Measurements from ENCODE around the gene KCNK4. TPM values are rescaled to one million over a fixed set of nuclear protein-coding genes. Genes with fewer than 3 reads are reported as not detected.

The KCNK4 gene
- polyA plus RNA-seq, 1 donor from 2014 or later = 1.0 TPM

GRCh38 chr11:64275031-64275800, 15.9 kb upstream of the KCNK4 start:
- no peaks in the 10 kb centered on the region for H4K20me1 ChIP-seq (ENCODE audit: insufficient read depth)
- H3F3A ChIP-seq (ENCODE audit: insufficient read depth, low read length, poor library complexity, severe bottlenecking) = peaks cover 4% of the 10 kb centered on the region
- no peaks in the 10 kb centered on the region for H3K36me3 ChIP-seq (ENCODE audit: insufficient read depth, low read length)
- no peaks in the 10 kb centered on the region for H3K79me2 ChIP-seq (replicated peaks; ENCODE audit: insufficient read depth, low read length)
- no peak overlapping the region for H3K4me3 ChIP-seq (ENCODE audit: low read length)
- no peaks in the 10 kb centered on the region for H3K9me3 ChIP-seq (ENCODE audit: low read length)
- H3K27ac ChIP-seq (ENCODE audit: low read length) = no peak overlapping the region
- H2AFZ ChIP-seq (ENCODE audit: low read depth, low read length) = no peak overlapping the region
- no peak overlapping the region for H3K9ac ChIP-seq (ENCODE audit: low read length)
- H3K9me2 ChIP-seq (ENCODE audit: insufficient read depth, low read length) = no peaks in the 10 kb centered on the region
- no peaks in the 10 kb centered on the region for H3K27me3 ChIP-seq (ENCODE audit: insufficient read depth, low read depth, low read length)
- TF ChIP-seq POLR2AphosphoS5 (IDR thresholded peaks at IDR 0.05) (no peak), CTCF (IDR thresholded peaks at IDR 0.05; ENCODE audit: poor library complexity, severe bottlenecking) (no peak), SMC3 (conservative IDR thresholded peaks at IDR 0.05; ENCODE audit: poor library complexity) (no peak), MXI1 (conservative IDR thresholded peaks at IDR 0.05; ENCODE audit: poor library complexity, severe bottlenecking) (no peak), TAF1 (IDR thresholded peaks at IDR 0.05; ENCODE audit: low read depth) (no peak), EZH2 (IDR thresholded peaks at IDR 0.05; ENCODE audit: borderline replicate concordance, insufficient read depth, low read length, poor library complexity, severe bottlenecking) (no peak), EP300 (conservative IDR thresholded peaks at IDR 0.05; ENCODE audit: poor library complexity, severe bottlenecking) (no peak), RAD21 (conservative IDR thresholded peaks at IDR 0.05) (no peak)
- TF ChIP-seq, protein P1, sequence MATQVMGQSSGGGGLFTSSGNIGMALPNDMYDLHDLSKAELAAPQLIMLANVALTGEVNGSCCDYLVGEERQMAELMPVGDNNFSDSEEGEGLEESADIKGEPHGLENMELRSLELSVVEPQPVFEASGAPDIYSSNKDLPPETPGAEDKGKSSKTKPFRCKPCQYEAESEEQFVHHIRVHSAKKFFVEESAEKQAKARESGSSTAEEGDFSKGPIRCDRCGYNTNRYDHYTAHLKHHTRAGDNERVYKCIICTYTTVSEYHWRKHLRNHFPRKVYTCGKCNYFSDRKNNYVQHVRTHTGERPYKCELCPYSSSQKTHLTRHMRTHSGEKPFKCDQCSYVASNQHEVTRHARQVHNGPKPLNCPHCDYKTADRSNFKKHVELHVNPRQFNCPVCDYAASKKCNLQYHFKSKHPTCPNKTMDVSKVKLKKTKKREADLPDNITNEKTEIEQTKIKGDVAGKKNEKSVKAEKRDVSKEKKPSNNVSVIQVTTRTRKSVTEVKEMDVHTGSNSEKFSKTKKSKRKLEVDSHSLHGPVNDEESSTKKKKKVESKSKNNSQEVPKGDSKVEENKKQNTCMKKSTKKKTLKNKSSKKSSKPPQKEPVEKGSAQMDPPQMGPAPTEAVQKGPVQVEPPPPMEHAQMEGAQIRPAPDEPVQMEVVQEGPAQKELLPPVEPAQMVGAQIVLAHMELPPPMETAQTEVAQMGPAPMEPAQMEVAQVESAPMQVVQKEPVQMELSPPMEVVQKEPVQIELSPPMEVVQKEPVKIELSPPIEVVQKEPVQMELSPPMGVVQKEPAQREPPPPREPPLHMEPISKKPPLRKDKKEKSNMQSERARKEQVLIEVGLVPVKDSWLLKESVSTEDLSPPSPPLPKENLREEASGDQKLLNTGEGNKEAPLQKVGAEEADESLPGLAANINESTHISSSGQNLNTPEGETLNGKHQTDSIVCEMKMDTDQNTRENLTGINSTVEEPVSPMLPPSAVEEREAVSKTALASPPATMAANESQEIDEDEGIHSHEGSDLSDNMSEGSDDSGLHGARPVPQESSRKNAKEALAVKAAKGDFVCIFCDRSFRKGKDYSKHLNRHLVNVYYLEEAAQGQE (IDR thresholded peaks at IDR 0.05; ENCODE audit: borderline replicate concordance) = no peak
- no peak overlapping the region for H3K4me2 ChIP-seq (ENCODE audit: low read length)

DNA sequence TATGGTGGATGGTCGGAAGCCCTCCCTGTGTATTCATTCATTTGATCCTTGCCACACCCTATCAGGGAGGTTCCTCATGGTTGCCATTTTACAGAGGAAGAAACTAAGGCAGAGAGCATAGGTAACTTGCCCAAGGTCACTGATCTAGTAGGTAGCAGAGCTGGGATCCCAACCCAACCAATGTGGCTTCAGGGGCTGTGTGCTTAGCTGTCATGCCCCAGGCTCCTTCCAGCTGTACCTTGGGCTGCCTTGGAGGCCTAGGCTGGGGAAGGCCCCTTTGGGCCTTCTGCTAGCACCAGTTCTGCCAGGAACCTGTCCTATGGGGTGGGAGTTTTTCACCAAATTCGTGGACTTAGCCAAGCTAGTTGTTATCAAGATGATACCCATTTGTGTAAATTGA, 15.3 kb upstream of the KCNK4 start:
- Histone ChIP-seq H3F3A (ENCODE audit: insufficient read depth, low read length, poor library complexity, severe bottlenecking) (no peaks in the 10 kb centered on the region), H3K9me2 (ENCODE audit: insufficient read depth, low read length) (no peaks in the 10 kb centered on the region), H3K4me2 (ENCODE audit: low read length) (no peak overlapping the region), H3K4me3 (ENCODE audit: low read length) (no peak overlapping the region), H3K36me3 (ENCODE audit: insufficient read depth, low read length) (no peaks in the 10 kb centered on the region), H3K27ac (ENCODE audit: low read length) (no peak overlapping the region), H3K9ac (ENCODE audit: low read length) (no peak overlapping the region), H3K79me2 (replicated peaks; ENCODE audit: insufficient read depth, low read length) (no peaks in the 10 kb centered on the region), H3K9me3 (ENCODE audit: low read length) (no peaks in the 10 kb centered on the region), H4K20me1 (ENCODE audit: insufficient read depth) (no peaks in the 10 kb centered on the region), H3K27me3 (ENCODE audit: insufficient read depth, low read depth, low read length) (no peaks in the 10 kb centered on the region), H2AFZ (ENCODE audit: low read depth, low read length) (no peak overlapping the region)
- TF ChIP-seq TAF1 (IDR thresholded peaks at IDR 0.05; ENCODE audit: low read depth) = no peak
- TF ChIP-seq MXI1 (conservative IDR thresholded peaks at IDR 0.05; ENCODE audit: poor library complexity, severe bottlenecking) = no peak
- TF ChIP-seq CTCF (IDR thresholded peaks at IDR 0.05; ENCODE audit: poor library complexity, severe bottlenecking) = no peak
- TF ChIP-seq POLR2AphosphoS5 (IDR thresholded peaks at IDR 0.05) = no peak
- no peak for TF ChIP-seq EZH2 (IDR thresholded peaks at IDR 0.05; ENCODE audit: borderline replicate concordance, insufficient read depth, low read length, poor library complexity, severe bottlenecking)
- TF ChIP-seq, protein P1 (IDR thresholded peaks at IDR 0.05; ENCODE audit: borderline replicate concordance) = no peak
- no peak for TF ChIP-seq EP300 (conservative IDR thresholded peaks at IDR 0.05; ENCODE audit: poor library complexity, severe bottlenecking)

Measured in neural cell (in vitro differentiated cells).